GM08714 (cell line): ENCODE data around the gene LUZP1.

Experiments
- H3K4me3 ChIP-seq: fragments of 200-500 bp; sonication (Bioruptor generic); 2 replicates; pipeline ENCODE4 v1.5.1; 2014; ENCODE audit warnings: mild to moderate bottlenecking, low read length, inconsistent platforms
- ZNF274 ChIP-seq: IDR thresholded peaks from 2 replicates; pipeline ENCODE4 v1.6.1; 2012; ENCODE audit warnings: mild to moderate bottlenecking, low read depth, low read length

The LUZP1 gene

DNA sequence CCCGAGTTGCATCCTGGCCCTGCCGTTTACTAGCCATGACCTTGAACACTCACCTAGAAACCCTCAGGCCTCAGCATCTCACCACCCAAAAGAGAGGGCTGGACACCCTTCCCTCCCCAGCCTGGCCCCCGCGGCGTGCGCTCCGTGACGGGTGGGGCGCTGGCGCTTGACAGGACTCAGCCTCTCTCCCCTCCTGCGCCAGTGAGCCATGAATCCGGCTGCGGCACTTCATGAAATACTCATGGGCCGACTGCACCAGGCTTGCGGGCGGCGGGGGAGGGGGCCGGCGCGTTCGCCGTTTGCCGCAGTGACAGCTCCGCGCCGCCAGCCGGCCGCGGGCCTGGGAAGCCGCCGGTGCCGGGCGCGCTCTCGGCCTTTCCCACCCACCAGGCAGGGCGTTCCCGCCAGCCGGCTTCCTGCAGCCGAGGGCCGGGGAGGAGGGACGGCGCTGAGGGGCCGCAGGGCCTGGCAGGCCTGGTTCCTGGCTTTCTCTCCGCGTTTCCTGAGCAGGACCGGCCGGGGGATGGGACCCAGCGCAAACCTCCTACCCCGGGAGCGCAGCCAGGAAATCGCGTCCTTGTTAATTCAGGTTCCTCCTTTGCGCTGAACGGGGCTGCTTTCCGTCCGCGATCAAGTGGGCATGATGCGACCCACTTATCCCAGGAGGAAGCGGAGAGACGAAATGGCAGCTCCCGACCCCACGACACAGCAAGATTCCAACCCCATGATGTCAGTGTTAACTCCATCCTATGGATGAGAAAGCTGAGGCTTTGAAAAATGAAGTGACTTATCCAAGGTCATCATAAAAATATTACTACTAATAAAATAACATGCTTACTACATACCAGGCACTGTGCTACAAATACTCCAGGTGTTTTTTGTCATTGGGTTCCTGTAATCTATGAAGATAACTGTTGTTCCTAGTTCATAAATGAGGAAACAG lies 9.1 kb upstream of the LUZP1 start:
- H3K4me3 ChIP-seq, result peak overlapping the region; percentile 38; the same call in 1 of the 2 replicates
- TF ChIP-seq ZNF274, result no peak

DNA sequence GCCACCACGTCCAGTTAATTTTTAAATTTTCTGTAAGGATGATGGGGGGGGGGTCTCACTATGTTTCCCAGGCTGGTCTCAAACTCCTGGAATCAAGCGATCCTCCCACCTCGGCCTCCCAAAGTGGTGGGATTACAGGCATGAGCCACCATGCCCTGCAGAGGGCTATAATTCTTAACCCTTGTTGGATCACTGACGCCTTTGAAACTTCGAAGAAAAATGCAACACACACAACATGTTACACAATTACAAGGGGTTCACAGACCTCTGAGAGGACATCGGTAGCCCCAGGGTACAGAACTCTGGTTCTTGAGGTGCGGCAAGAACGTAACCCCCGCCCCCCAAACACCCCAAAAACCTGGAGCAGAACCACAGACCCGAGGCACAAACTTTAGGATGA lies 8.4 kb upstream of the LUZP1 start:
- no peak for TF ChIP-seq ZNF274
- peak overlapping the region; percentile 38; the same call in 1 of the 2 replicates for H3K4me3 ChIP-seq

DNA sequence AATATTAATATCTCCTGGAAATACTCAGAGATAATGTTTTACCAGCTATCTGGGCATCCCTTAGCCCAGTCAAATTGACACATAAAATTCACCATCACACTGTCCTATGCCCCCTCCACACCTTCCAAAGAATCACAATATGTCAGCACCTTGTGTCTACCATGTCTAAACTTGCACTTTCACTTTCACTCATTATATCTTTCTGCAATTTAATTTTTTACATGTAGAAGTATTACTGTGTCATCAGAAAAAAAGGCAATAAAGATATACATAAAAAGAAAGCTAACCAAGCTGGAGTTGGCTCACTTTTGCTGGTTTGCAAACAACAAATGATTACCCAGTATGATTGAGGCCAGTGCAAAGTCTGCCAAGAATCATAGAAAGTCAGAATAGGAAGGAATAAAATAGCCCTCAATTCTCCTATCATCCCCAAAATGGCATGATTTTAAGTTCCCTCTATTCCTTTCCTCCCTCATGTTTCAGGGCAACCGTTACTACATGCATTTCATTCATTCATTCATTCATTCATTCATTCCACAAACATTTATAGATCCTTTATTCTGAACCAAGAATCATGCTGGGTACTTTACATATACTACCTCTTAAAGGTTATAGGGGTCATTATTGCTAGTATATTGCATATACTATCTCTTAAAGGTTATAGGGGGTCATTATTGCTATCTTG lies 5.9 kb upstream of the LUZP1 start:
- no peak for TF ChIP-seq ZNF274
- H3K4me3 ChIP-seq, result no peak overlapping the region

DNA sequence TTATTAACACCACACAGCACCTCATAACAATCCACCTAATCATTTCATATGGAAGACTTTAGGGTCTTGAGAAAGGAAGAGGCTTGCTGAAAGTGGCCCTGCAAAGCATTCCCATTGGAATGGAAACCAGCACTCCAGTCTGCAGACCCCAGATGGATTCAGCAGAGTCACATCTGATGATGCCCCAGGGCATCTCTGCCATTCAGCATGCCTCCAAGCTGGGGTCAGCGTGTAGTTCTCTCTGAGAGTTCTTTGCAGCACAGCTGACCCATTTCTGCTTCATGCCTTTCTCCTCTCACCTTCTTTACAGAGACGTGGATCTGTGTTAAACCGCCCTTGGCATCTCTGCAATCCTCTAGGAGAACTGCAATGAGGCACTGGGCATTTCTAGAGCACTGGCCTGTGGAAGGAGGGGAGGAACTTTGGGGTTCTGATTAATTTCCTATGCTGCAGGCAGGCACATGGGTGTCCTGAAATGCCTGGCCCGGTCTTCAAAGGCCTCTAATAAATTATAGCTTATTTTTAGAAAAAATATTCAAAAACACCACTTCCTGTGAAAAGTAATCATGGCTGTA lies 2.6 kb upstream of the LUZP1 start:
- no peak overlapping the region for H3K4me3 ChIP-seq
- TF ChIP-seq ZNF274, result no peak

DNA sequence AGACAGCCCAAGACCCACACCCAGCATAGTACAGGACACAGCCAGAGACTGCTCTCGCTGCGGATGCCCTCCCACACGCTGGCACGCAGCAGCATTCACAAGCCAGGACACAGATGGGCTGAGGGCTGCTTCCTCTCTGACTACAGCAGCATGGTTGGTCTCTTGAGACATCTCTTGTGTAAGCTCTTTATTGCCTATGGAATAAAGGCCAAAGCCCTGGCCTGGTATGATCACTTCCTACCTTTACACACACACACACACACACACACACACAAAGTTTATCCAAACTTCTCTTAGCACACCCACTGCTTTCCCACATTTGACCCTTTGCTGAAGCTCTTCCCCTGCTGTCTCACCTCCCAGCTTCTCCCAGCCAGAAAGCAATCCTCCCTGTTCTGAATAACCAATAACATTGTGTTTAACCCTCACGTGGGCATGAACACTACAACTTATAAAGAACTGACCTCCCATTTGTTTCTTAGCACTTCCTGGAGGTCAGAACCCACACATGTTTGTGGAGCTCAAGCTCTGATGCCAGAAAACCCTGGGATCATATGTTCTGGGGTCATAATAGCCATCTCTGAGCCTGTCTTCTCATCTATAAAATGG lies 1.2 kb upstream of the LUZP1 start:
- peak overlapping the region; percentile 96; the same call in 1 of the 2 replicates for H3K4me3 ChIP-seq
- TF ChIP-seq ZNF274, result no peak

DNA sequence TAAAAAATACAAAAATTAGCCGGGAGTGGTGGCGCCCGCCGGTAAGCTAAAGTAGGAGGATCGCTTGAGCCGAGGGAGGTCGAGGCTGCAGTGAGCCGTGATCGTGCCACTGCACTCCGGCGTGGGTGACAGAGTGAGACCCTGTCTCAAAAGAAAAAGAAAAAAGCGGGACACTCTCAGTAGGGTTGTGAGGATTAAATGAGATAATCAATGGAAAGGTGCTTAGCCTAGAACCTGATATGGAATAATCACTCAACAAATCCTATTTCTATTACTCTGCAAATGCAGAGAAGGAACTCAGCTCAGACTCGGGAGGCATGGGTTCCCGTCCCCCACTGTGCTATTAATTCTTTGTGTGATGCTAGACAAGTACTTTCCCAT lies 529 bp upstream of the LUZP1 start:
- no peak for TF ChIP-seq ZNF274
- H3K4me3 ChIP-seq, result peak overlapping the region; percentile 96; the same call in 1 of the 2 replicates

DNA sequence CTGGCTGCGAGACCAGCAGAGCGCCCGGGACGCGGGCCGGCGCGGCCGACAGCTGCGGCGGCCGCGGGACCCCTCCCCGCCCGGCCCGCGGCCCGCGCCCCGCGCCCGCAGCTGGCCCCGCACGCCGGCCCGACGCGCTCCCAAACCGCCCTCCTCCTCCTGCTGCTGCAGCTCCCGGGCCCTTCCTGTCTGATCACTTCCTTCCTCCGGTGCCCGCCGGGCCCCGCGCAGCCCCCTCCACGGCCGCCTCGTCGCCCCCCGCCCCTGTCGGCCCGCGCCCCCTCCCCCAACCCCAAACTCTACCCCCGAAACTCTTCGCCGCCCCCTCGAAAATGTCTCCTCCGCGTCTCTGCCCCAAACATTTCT lies 594 bp downstream of the LUZP1 start:
- H3K4me3 ChIP-seq, result peak overlapping the region; percentile 96
- TF ChIP-seq ZNF274, result no peak

DNA sequence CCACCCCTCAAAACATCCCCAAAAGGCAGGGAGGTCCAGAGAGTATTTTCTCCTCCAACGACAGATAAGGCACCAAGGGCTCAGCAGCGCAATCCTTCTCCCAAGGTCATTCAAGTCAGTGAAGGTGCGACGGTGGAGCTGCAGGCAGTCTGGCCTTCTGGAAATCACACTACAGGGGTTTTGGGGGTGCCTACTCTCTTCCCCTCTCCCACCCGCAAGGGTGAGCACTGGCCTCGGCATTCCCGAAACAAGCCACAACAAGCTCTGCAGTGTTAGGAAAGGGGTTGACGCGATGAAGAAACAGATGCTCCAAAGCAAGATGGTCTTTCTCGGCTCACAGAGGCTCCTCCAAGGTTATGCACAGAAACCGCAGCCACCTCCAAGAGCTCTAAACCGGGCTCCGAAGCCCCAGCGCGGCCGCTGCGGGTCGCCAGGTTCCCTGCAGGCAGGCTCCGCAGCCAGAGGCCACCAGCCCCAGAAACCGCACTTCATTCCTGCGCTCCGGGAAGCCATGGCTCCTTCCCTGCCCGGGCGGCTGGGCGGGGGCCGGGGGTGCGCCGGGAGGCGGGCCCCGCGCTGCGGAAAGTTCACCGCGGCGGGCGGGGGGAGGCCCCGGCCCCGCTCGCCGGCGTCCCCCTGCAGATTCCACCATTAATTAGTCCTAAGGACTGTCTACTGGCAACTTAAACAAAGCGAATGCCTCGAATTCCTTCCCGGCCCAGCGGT lies 1.1 kb downstream of the LUZP1 start:
- TF ChIP-seq ZNF274, result no peak
- H3K4me3 ChIP-seq, result peak overlapping the region; percentile 96

DNA sequence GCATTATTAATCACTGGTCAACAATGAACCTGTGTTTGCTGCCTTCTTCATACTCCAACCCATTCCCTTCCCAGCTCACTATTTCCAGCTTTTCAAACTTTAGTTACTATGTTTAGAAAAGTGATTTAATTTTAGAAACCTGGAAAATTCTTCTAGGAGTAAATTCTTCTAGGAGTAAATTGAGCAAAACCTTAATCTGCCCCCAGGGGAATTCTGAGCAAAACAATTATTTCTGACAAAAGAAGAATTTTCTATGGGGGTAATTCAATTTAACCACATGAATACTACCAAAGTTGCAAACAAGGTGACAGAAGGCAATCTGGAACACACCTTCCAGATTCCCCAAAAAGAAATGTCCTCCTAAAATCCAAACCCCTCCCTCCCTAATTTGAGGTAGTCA lies 1.8 kb downstream of the LUZP1 start:
- no peak for TF ChIP-seq ZNF274
- peak overlapping the region; percentile 96; the same call in 1 of the 2 replicates for H3K4me3 ChIP-seq

DNA sequence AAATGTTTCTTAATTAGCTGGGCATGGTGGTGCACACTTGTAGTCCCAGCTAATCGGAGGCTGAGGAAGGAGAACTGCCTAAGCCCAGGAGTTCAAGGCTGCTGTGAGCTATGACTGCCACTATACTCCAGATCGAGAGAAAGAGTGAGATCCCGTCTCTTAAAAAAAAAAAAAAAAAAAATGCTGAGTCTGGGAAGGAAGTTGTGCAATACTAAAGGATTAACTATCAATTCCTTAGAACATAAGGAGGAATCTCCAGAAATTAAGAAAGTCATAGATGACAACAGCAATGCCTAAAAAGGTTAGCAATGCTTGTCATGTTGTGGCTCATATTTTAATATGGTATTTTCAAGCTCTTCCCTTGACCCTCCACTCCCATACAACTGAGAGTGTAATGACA lies 5.3 kb downstream of the LUZP1 start:
- H3K4me3 ChIP-seq, result no peak overlapping the region
- no peak for TF ChIP-seq ZNF274

DNA sequence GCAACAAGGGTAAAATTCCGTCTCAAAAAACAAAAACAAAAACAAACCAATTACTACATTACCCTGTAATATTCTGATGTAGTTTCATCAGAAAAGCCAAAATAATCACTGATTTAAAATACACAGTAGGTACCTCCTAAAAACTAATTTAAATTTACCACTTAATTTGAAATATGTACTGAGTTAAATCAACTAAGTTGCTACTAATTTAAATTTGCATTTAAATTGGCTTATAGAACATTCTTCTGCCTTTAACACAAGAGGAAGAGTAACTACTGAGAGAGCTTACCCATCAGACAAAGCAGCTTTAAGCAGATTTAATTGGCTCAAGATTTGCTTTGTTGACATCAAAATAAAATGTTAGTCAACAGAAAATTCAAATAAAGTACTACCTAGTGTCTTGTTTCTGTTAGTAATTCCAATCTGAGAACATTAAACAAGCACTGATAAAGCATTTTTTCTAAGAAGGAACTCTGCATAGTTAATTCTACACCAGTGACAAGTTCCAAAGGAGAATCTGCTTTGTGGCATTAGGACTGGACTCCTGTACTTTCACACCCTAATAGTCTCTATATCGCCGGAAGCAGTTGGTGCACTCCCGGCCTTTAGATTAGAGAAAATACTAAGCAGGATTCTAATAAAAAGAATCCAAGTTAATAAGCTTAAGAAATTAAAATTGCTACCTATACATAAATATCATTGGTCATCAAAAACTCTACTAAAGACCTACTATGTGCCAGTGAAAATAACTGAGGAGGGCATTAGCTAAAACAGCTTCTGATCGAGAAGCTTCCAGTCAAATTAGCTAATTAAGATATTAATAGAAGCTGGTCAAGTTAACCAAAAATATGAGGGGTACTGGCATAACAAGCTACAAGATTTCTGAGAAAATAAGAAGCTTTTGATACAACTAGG lies 8.4 kb downstream of the LUZP1 start:
- no peak overlapping the region for H3K4me3 ChIP-seq
- TF ChIP-seq ZNF274, result no peak

DNA sequence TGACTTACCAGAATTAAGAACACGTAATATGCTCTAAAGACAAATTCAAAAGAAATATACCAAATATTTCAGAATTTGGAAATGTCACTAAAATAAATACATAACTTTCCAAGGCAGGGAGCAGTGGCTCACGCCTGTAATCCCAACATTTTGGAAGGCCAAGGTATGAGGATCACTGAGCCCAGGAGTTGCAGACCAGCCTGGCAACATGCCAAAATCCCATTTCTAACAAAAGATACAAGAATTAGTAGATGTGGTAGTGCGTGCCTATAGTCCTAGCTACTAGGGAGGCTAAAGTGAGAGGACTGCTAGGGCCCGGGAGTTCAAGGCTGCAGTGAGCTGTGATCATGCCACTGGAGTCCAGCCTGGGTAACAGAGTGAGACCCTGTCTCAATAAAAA lies 11.7 kb downstream of the LUZP1 start:
- H3K4me3 ChIP-seq, result no peak overlapping the region
- TF ChIP-seq ZNF274, result no peak
